Type B pancreatic cell (in vitro differentiated cells): ENCODE measurements around the gene CTNNA3. TPM values are rescaled to one million over a fixed set of nuclear protein-coding genes. Genes with fewer than 3 reads are reported as not detected.

Experiments
- DNase-seq: peaks from one replicate; pipeline ENCODE4 v3.0.0; 2021; ENCODE audit warnings: mixed read lengths; ENCODE audit not compliant: unreplicated experiment; ENCODE audit errors: extremely low spot score
- H3K27ac Mint-ChIP-seq: 2 replicates; pipeline ENCODE4 v1.8.0; 2021; ENCODE audit warnings: mild to moderate bottlenecking, mixed read lengths
- H3K27me3 Mint-ChIP-seq: 2 replicates; pipeline ENCODE4 v1.8.0; 2021; ENCODE audit warnings: mixed read lengths
- H3K36me3 Mint-ChIP-seq: 2 replicates; pipeline ENCODE4 v1.8.0; 2021; ENCODE audit warnings: mixed read lengths
- H3K4me1 Mint-ChIP-seq: one replicate; pipeline ENCODE4 v1.8.0; 2021; ENCODE audit warnings: mixed read lengths; ENCODE audit not compliant: unreplicated experiment
- H3K4me3 Mint-ChIP-seq: 2 replicates; pipeline ENCODE4 v1.8.0; 2021; ENCODE audit warnings: mild to moderate bottlenecking, mixed read lengths
- H3K9me3 Mint-ChIP-seq: 2 replicates; pipeline ENCODE4 v1.8.0; 2021; ENCODE audit warnings: mixed read lengths
- total RNA-seq: library from RNA; stranded (reverse); gene quantifications from 2 replicates; pipeline ENCODE4 v1.2.1, GENCODE V29; 2021; ENCODE audit warnings: low replicate concordance
- TF ChIP-seq, protein P1 (sequence below): fragments of 200-600 bp; sonication (generic); conservative IDR thresholded peaks from 2 replicates; pipeline ENCODE4 v1.5.0; 2021; ENCODE audit warnings: antibody characterized with exemption, mild to moderate bottlenecking

The CTNNA3 gene
- total RNA-seq, 1 donor from 2014 or later: 2.6 TPM

GRCh38 chr10:67049988-67050387, 646.0 kb downstream of the CTNNA3 start:
- no peak overlapping the region for H3K27ac Mint-ChIP-seq
- DNase-seq: no peak
- H3K4me1 Mint-ChIP-seq: no peaks in the 10 kb centered on the region
- TF ChIP-seq, protein P1, sequence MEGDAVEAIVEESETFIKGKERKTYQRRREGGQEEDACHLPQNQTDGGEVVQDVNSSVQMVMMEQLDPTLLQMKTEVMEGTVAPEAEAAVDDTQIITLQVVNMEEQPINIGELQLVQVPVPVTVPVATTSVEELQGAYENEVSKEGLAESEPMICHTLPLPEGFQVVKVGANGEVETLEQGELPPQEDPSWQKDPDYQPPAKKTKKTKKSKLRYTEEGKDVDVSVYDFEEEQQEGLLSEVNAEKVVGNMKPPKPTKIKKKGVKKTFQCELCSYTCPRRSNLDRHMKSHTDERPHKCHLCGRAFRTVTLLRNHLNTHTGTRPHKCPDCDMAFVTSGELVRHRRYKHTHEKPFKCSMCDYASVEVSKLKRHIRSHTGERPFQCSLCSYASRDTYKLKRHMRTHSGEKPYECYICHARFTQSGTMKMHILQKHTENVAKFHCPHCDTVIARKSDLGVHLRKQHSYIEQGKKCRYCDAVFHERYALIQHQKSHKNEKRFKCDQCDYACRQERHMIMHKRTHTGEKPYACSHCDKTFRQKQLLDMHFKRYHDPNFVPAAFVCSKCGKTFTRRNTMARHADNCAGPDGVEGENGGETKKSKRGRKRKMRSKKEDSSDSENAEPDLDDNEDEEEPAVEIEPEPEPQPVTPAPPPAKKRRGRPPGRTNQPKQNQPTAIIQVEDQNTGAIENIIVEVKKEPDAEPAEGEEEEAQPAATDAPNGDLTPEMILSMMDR: no peak
- no peaks in the 10 kb centered on the region for H3K36me3 Mint-ChIP-seq
- no peaks in the 10 kb centered on the region for H3K9me3 Mint-ChIP-seq
- no peaks in the 10 kb centered on the region for H3K27me3 Mint-ChIP-seq
- no peak overlapping the region for H3K4me3 Mint-ChIP-seq

DNA sequence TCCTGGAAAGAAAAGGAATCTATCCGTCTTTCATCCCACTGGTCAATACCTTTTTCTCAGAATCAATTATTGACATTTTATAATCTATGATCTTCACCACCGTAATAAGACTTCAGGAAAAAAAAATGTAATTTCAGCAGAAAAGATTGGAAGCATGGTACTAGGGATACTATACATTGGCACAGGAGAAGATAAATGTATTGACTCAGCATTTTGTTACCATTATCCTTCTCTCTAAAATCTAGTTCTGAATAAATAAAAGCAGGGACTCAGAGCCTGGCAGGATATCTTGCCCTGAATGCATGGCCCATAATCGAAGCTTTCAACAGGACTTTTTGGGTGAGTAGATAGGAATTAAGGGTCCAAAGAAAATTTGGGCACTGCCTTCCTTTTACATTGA, 649.5 kb downstream of the CTNNA3 start:
- Mint-ChIP-seq H3K36me3 (no peaks in the 10 kb centered on the region), H3K4me1 (no peaks in the 10 kb centered on the region), H3K4me3 (no peak overlapping the region), H3K27ac (no peak overlapping the region), H3K9me3 (no peaks in the 10 kb centered on the region), H3K27me3 (no peaks in the 10 kb centered on the region)
- no peak for DNase-seq
- TF ChIP-seq, protein P1: no peak

DNA sequence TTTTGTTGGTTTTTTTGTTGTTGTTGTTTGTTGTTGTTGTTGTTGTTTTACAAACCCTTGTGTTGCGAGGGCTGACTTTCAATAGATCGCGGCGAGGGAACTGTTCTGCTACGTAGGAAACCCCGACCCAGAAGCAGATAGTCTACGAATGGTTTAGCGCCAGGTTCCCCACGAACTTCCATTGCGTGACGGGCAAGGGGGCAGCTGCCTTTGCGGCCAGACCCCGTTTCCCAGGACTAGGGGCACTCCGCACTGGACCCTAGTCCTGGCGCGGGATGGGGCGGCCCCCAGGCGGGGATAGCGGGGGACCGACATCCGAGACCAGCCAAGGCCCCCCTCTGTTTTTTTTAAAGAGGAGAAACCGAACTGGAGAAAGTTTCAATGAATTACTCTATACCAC, 650.6 kb downstream of the CTNNA3 start:
- Mint-ChIP-seq H3K4me1 (no peaks in the 10 kb centered on the region), H3K9me3 (no peaks in the 10 kb centered on the region), H3K36me3 (no peaks in the 10 kb centered on the region), H3K27ac (no peak overlapping the region), H3K4me3 (no peak overlapping the region), H3K27me3 (no peaks in the 10 kb centered on the region)
- no peak for DNase-seq
- TF ChIP-seq, protein P1: no peak

DNA sequence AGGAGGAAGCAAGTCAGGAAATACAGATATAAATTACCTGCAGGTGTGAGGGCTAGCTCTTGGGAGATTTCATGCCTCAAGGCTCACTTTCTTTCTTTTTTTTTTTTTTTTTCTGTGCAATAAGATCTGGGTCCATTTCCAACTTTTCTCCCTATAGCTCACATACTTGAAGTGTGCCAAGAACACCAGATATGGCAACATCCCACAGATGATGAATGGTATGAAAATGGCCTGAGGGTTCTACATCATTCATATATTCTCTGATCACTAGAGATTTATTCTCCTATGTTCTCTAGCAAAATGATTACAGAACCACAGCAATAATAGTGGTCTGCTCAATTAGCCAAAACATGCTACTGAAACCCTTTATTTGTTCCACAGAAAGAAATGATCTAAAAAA, 653.0 kb downstream of the CTNNA3 start:
- no peak for DNase-seq
- Mint-ChIP-seq H3K4me1 (no peaks in the 10 kb centered on the region), H3K27ac (no peak overlapping the region), H3K4me3 (no peak overlapping the region), H3K9me3 (no peaks in the 10 kb centered on the region), H3K36me3 (no peaks in the 10 kb centered on the region), H3K27me3 (no peaks in the 10 kb centered on the region)
- TF ChIP-seq, protein P1: no peak

GRCh38 chr10:67036808-67037207, 659.2 kb downstream of the CTNNA3 start:
- no peak for DNase-seq
- H3K27me3 Mint-ChIP-seq: no peaks in the 10 kb centered on the region
- TF ChIP-seq, protein P1: no peak
- no peaks in the 10 kb centered on the region for H3K36me3 Mint-ChIP-seq
- H3K27ac Mint-ChIP-seq: no peak overlapping the region
- H3K9me3 Mint-ChIP-seq: no peaks in the 10 kb centered on the region
- H3K4me1 Mint-ChIP-seq: no peaks in the 10 kb centered on the region
- no peak overlapping the region for H3K4me3 Mint-ChIP-seq

- Mint-ChIP-seq H3K27ac (no peak overlapping the region), H3K4me3 (no peak overlapping the region), H3K9me3 (no peaks in the 10 kb centered on the region), H3K27me3 (no peaks in the 10 kb centered on the region), H3K4me1 (no peaks in the 10 kb centered on the region), H3K36me3 (no peaks in the 10 kb centered on the region)
- no peak for DNase-seq
- TF ChIP-seq, protein P1: no peak
Measured at GRCh38 chr10:67033878-67034277, 662.1 kb downstream of the CTNNA3 start.
